Dendritic cell treated with granulocyte-macrophage colony-stimulating factor and Interleukin-4, amounts not matched to agents 40 ng/mL and 50 ng/mL, for 4 days (primary cell): Measurements from ENCODE around the gene PDZK1.
"Not testable (repeated sequence)": the region's sequence is repeated elsewhere in the genome, so short reads cannot be mapped to it uniquely, and the experiment has no call there.

ENCODE experiments used
- H3K27ac Mint-ChIP-seq: one replicate; pipeline ENCODE4 v1.8.0; 2022; ENCODE audit warnings: mild to moderate bottlenecking, mixed read lengths
- H3K27me3 Mint-ChIP-seq: one replicate; pipeline ENCODE4 v1.8.0; 2022; ENCODE audit warnings: mild to moderate bottlenecking, mixed read lengths
- H3K36me3 Mint-ChIP-seq: one replicate; pipeline ENCODE4 v1.8.0; 2022; ENCODE audit warnings: low read depth, mixed read lengths
- H3K4me1 Mint-ChIP-seq: one replicate; pipeline ENCODE4 v1.8.0; 2022; ENCODE audit warnings: low read depth, mixed read lengths
- H3K4me3 Mint-ChIP-seq: one replicate; pipeline ENCODE4 v1.8.0; 2022; ENCODE audit warnings: mild to moderate bottlenecking, moderate library complexity, mixed read lengths
- H3K9me3 Mint-ChIP-seq: one replicate; pipeline ENCODE4 v1.8.0; 2022; ENCODE audit warnings: mixed read lengths
- intact Hi-C: fragments of 100-400 bp; cut with micrococcal nuclease; formaldehyde crosslinking; loops from one replicate; pipeline ENCODE4 v1.15.0; 2022

Gene PDZK1

DNA sequence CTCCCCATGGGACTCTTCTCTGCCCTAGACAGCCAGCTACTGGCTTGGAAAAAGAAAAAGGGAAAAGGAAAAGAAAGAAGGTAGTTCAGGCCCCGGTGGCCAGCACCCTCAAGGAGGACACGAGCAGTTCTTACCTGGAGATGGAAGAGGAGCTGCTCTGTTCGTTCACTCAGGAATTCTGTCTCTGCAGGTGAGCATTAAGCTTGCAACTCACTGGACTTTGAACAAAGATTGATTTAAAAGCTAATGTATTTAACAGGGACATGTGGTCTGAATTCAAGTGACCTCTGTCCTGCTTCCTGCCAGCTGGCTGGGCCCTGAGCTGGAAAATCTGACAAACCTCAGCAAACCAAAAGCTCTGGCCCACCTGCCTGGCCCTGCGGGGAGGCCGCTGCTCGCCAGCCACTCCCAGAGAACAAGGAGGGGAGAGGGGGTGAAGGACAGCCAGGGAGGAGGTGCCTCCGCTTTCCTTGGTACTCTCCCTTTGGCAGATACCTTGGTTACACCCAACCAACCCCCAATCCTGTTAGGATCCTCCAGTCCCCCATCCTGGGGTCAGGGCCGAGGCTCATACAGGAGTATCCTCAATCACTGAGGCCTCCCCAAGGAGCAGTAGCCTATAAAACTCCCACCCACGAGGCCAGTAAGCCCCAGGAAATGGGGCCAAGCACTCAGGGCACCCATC is at the start of gene PDZK1:
Gene PDZK1 (minus strand): TSS at position 186 of the 685 bp plus-strand sequence. CDS start 19,347 bp downstream, outside the sequence.
- H3K4me1 Mint-ChIP-seq: no peaks in the 10 kb centered on the region
- H3K27me3 Mint-ChIP-seq: no peaks in the 10 kb centered on the region
- H3K4me3 Mint-ChIP-seq: no peak within 1 kb of the TSS
- no peaks in the 10 kb centered on the region for H3K36me3 Mint-ChIP-seq
- no peak within 1 kb of the TSS for H3K27ac Mint-ChIP-seq
- H3K9me3 Mint-ChIP-seq: no peaks in the 10 kb centered on the region
- intact Hi-C loops: no loop called here

DNA sequence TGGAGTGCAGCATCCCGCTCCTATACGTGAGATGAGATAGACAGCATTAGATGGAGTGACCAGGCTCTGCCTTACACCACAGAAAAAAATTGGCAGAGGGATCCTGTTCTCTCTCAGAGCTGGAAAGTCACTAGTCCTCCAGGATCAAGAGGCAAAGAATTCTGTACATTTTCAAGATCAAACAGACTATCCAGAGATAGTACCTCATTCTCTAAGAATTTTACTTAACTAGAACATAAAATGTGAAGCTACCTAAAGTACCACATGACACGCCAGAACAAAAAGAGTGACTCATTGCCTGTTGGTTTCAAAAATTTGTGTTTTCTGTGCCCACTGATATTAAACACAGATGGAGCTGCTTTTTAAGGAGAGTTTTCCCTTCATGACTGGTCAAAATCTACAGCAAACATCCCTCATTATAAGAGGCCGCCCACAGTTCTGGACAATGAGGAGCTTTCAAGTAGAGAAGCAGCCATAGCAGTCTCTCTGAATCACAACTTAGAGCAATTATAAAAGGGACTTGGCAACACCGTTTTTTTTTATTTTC is 44.4 kb upstream of the PDZK1 start:
- intact Hi-C loops: no loop called here
- Mint-ChIP-seq H3K27ac (no peak overlapping the region), H3K4me3 (no peak overlapping the region), H3K36me3 (peaks cover 89% of the 10 kb centered on the region), H3K9me3 (no peaks in the 10 kb centered on the region), H3K4me1 (peaks cover 25% of the 10 kb centered on the region), H3K27me3 (no peaks in the 10 kb centered on the region)

DNA sequence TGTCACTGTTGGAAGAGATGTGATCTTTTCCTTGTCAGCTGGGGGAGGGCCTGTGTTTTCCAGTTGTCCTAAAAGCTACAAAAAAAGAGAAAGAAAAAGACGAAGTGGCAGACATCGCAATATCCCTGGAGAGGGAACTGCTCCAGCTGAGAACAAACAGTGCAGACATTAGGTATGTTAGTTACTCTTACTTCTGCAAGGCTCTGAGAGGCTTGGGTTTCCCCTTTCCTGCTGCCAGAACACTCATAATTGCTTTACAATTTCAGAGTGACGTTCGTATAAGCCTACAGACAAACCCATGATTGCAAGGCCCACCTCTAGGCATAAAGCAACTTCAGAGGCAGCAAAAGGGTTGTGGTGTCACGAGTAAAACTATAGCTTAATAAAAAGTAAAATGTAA is 43.3 kb upstream of the PDZK1 start:
- Mint-ChIP-seq H3K9me3 (no peaks in the 10 kb centered on the region), H3K4me1 (peaks cover 21% of the 10 kb centered on the region), H3K27ac (no peak overlapping the region), H3K4me3 (no peak overlapping the region), H3K36me3 (peaks cover 89% of the 10 kb centered on the region), H3K27me3 (no peaks in the 10 kb centered on the region)
- intact Hi-C loops: no loop called here

DNA sequence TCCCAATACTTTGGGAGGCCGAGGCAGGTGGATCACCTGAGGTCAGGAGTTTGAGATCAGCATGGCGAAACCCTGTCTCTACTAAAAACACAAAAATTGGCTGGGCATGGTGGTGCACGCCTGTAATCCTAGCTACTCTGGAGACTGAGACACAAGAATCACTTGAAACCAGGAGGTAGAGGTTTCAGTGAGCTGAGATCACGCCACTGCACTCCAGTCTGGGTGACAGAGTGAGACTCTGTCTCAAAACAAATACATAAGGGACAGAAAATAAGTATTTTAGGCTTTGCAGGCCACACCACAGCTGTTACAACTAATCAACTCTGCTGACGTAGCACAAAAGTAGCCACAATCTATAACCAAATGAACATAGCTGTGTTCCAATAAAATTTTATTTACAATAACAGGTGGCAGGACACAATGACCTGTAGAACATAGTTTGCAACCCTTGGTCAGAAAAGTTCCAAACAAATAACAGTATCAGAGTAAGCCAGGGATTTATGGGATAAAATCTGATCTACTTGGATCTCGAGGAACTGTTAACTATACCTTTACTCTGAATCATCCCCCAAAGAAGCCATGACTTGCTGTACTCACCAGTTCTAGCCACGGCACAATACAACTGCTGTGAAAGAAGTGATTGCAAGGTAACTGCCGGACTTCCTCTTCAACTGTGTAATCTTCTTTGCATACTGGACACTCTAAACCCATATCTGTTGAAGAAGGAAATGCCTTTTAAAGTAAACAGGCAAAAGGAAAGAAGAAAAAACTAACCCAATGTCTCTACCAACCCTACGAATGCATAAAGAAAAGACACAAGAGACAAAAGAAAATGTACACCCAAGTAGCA is 40.5 kb upstream of the PDZK1 start:
- no peaks in the 10 kb centered on the region for H3K27me3 Mint-ChIP-seq
- intact Hi-C loops: no loop called here
- H3K4me1 Mint-ChIP-seq: peaks cover 20% of the 10 kb centered on the region
- no peaks in the 10 kb centered on the region for H3K9me3 Mint-ChIP-seq
- H3K36me3 Mint-ChIP-seq: peaks cover 100% of the 10 kb centered on the region
- H3K27ac Mint-ChIP-seq: no peak overlapping the region
- H3K4me3 Mint-ChIP-seq: no peak overlapping the region

DNA sequence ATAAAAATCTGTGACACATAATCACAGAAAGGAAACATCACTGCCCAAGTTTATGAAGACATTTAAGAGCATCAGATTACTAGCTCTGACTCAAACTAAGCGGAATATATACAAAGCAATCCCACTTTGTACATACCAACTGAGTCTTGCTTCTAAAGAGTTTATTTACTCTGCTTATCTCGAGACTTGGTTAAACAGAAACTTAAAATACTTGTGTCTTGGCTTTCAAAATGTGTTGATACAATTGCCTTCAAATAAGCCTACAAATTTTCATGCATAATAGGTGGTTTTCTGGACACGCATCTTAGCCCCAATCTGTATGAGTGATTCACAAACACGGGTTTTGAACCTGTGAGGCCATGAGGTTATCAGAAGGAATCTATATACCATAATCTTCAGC is 33.1 kb upstream of the PDZK1 start:
- Mint-ChIP-seq H3K9me3 (no peaks in the 10 kb centered on the region), H3K36me3 (peaks cover 42% of the 10 kb centered on the region), H3K27me3 (no peaks in the 10 kb centered on the region), H3K4me3 (no peak overlapping the region), H3K4me1 (no peaks in the 10 kb centered on the region), H3K27ac (no peak overlapping the region)
- intact Hi-C loops: no loop called here

DNA sequence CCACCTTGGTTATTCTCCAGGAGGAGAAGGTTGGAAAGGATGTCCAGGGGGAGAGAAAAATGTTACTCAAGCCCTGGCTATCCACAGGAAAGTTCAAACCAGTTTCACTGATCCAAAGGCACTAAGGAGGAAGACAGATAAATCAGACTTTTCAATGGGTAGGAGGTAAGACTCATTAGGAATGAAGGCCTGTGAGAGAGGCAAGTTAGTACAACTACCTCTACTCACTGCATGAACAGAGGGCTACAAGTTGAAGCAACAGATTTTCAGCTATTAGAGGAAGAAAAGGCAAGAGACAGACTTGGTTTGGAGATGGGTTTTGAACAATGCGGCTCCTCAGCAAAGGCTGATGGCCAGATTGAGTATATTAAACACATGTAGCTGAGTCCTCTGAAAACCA is 29.0 kb upstream of the PDZK1 start:
- Mint-ChIP-seq H3K27ac (no peak overlapping the region), H3K36me3 (peaks cover 4% of the 10 kb centered on the region), H3K4me3 (no peak overlapping the region), H3K27me3 (no peaks in the 10 kb centered on the region), H3K9me3 (no peaks in the 10 kb centered on the region), H3K4me1 (no peaks in the 10 kb centered on the region)
- intact Hi-C loops: no loop called here

DNA sequence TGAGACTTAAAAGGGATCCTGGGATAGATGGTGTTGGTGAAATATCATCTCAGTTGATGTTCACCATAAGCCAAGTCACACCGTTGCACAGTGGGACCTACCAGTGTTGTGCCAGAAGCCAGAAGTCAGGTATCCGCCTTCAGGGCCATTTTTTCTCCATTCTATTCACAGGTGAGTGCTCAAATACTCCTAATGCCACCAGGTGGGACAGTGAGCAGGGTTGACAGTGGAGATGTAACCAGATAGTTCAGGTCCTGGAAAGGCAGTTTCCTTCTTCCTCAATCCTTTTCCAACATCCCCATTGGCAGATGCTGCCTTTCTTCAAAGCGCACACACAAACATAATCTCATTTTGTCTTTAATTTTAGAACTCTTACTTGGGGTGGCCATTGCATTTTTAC is 23.7 kb upstream of the PDZK1 start:
- intact Hi-C loops: no loop called here
- H3K27ac Mint-ChIP-seq: no peak overlapping the region
- H3K9me3 Mint-ChIP-seq: no peaks in the 10 kb centered on the region

DNA sequence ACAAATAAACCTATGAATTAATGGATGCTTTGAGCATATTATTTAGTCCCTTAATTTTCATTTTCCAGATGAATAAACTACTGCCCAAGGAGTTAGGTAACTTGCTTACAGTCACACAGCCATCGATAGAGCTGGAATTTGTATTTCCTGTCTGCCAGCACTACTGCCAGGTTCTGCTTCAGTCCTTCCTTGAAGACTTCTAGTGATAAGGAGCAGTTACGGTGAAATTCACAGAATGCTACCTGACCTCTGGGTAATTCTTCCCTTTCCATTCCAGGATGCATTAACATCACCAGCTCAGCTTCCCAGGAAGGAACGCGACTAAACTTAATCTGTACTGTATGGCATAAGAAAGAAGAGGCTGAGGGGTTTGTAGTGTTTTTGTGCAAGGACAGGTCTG is 23.3 kb upstream of the PDZK1 start:
- Mint-ChIP-seq H3K27me3 (no peaks in the 10 kb centered on the region), H3K27ac (no peak overlapping the region), H3K4me3 (no peak overlapping the region), H3K4me1 (no peaks in the 10 kb centered on the region), H3K36me3 (peaks cover 7% of the 10 kb centered on the region), H3K9me3 (no peaks in the 10 kb centered on the region)
- intact Hi-C loops: no loop called here

More for the DNA sequence above, 23.7 kb upstream of the PDZK1 start:
- Mint-ChIP-seq H3K36me3 (peaks cover 7% of the 10 kb centered on the region), H3K27me3 (no peaks in the 10 kb centered on the region), H3K4me1 (no peaks in the 10 kb centered on the region), H3K4me3 (no peak overlapping the region)

DNA sequence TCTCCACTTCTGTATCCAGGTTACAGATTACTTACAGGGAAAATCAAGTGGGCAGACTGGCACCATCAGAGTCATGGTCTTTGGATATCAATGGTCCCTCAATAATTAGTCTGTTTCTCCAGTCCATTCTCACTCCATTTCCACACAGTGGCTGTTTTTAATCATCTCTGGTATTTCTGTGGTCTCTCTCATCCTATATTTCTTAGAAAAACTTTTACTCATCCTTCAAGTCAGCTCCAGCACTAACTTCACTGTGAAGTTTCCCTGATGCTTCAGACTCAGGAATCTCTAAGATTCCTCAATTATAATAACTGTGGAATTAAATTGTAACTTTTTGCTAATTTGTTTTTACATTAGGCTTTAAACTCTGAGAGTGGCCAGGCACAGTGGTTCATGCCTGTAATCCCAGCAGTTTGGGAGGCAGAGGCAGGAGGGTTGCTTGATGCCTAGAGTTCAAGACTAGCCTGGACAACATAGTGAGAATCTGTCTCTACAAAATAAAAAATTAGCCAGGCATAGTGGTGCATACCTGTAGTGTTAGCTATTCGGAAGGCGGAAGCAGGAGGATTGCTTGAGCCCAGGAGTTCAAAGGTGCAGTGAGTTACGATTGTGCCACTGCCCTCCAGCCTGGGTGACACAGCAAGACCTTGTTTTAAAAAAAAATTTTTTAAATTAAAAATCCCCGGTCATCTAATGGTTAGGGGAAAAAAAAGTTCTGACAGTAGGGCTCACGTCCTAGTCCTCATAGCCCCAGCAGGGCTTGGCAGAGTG is 22.7 kb upstream of the PDZK1 start:
- Mint-ChIP-seq H3K9me3 (no peaks in the 10 kb centered on the region), H3K4me3 (no peak overlapping the region), H3K27me3 (no peaks in the 10 kb centered on the region), H3K4me1 (no peaks in the 10 kb centered on the region), H3K27ac (no peak overlapping the region), H3K36me3 (peaks cover 7% of the 10 kb centered on the region)
- intact Hi-C loops: no loop called here

DNA sequence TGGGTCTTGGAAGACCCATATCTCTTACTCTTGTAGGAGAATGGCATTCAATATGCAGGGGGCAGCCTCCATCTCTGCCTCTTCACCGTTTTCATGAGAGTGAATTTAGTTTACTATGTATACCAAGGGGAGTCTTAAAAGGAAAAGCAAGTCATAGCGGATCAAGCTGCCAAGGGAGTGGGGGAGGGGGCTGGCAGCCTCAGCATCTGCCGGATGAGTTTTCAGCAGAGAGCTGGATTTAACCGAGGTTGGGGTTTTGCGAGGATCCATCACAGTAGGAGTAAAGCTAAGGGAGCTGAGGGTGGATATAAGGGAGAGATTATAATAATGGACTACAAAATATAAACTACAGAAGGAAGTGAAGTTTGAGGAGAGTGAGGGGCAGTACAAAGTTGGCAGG is 22.0 kb upstream of the PDZK1 start:
- H3K27ac Mint-ChIP-seq: no peak overlapping the region
- peaks cover 7% of the 10 kb centered on the region for H3K36me3 Mint-ChIP-seq
- H3K4me1 Mint-ChIP-seq: no peaks in the 10 kb centered on the region
- H3K4me3 Mint-ChIP-seq: no peak overlapping the region
- intact Hi-C loops: no loop called here
- no peaks in the 10 kb centered on the region for H3K27me3 Mint-ChIP-seq
- no peaks in the 10 kb centered on the region for H3K9me3 Mint-ChIP-seq

DNA sequence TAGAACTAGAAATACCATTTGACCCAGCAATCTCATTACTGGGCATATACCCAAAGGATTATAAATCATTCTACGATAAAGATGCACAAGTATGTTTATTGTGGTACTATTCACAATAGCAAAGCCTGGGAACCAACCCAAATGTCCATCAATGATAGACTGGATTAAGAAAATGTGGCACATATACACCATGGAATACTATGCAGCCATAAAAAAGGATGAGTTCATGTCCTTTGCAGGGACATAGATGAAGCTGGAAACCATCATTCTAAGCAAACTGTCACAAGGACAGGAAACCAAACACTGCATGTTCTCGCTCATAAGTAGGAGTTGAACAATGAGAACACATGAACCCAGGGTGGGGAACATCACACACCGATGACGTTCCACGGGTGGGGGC is 19.0 kb upstream of the PDZK1 start:
- H3K4me3 Mint-ChIP-seq, H3K9me3 Mint-ChIP-seq, H3K27ac Mint-ChIP-seq, intact Hi-C loops, H3K4me1 Mint-ChIP-seq, H3K27me3 Mint-ChIP-seq, H3K36me3 Mint-ChIP-seq: not testable (repeated sequence)

DNA sequence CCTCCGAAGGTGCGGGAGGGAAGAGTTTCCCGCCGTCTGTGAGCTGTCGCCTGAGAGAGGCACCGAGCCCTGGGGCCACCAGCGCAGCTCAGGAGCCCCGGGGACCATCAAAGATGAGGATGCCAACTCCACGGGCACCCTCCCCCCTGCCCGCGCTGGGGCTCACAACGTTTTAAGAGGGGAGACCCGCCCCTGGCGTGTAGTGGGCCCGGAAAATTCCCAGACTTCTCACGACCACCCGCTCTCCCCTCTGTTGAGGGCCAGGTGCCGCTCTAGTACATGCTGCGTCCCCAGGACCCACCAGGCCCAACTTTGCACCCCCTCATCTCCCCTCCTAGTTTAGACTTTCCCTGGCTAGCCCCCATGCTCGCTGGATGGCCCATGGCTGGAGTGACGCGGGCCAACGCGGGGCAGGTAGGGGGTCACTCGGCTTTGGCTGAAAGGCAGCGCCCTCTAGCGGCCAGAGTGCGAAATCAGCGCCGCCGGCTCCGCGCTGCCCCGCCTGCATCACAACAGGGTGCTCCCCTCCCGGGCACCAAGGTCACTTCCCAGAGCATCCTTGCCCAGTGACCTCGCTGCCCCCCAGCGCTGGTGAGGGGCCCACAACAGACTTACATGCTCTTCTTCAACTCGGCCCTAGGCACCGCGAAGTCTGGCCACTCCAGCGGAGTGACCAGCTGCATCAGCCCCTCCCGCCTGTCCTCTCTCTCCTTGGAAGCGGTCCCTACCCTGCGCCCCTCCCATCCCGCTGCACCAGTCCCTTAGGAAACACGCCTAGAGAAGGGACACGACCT is 13.9 kb upstream of the PDZK1 start:
- peaks cover 10% of the 10 kb centered on the region for H3K4me1 Mint-ChIP-seq
- peak overlapping the region; percentile 41 for H3K4me3 Mint-ChIP-seq
- no peaks in the 10 kb centered on the region for H3K36me3 Mint-ChIP-seq
- no peaks in the 10 kb centered on the region for H3K9me3 Mint-ChIP-seq
- intact Hi-C loops: no loop called here
- peaks cover 23% of the 10 kb centered on the region for H3K27me3 Mint-ChIP-seq
- H3K27ac Mint-ChIP-seq: no peak overlapping the region

DNA sequence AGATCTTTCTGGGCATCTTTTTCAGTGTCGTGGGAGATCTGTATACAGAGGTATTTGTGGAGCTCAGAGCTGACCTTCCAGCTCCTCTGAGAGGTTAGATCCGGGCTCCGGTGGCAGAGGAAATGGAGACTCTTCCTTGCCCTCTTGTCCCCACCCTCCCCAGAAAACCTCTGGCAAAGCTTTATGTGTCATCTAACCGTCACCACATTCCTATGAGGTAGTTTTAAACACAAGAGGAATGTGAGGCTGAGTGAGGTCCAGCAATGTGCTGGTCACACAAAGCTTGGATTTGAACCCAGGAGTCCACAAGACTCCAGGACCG is 13.3 kb upstream of the PDZK1 start:
- H3K27me3 Mint-ChIP-seq: peaks cover 23% of the 10 kb centered on the region
- H3K4me1 Mint-ChIP-seq: peaks cover 10% of the 10 kb centered on the region
- no peak overlapping the region for H3K4me3 Mint-ChIP-seq
- intact Hi-C loops: no loop called here
- H3K9me3 Mint-ChIP-seq: no peaks in the 10 kb centered on the region
- H3K36me3 Mint-ChIP-seq: no peaks in the 10 kb centered on the region
- H3K27ac Mint-ChIP-seq: no peak overlapping the region
